B cell (primary cell): ENCODE measurements around the gene DYNC2H1. TPM values are rescaled to one million over a fixed set of nuclear protein-coding genes. Genes with fewer than 3 reads are reported as not detected.

ENCODE experiments used
- ATAC-seq: fragments of 200-7000 bp; cut with Tn5 transposase; one replicate; pipeline ENCODE4 v1.10.0; 2021; ENCODE audit warnings: low read depth, mild to moderate bottlenecking, moderate number of reproducible peaks, moderate library complexity
- CTCF ChIA-PET: fragments of 350-600 bp; sonication (Branson Sonifier 250); formaldehyde crosslinking; loops from one replicate; lab custom pipeline; 2021; ENCODE audit warnings: antibody characterized with exemption, inconsistent platforms; lab: Charles Lee
- POLR2A ChIA-PET: fragments of 350-600 bp; sonication (Branson Sonifier 250); formaldehyde crosslinking; loops from one replicate; lab custom pipeline; 2021; ENCODE audit warnings: antibody characterized with exemption; lab: Charles Lee
- DNase-seq: peaks from one replicate; pipeline ENCODE4 v3.0.0; 2013
- H2AFZ ChIP-seq: 2 replicates; pipeline ENCODE4 v1.6.1; 2012; ENCODE audit warnings: mild to moderate bottlenecking, low read depth, low read length; ENCODE audit not compliant: insufficient read depth, poor library complexity, severe bottlenecking
- H3K27ac ChIP-seq, 2 donors: 1 replicate in 1 of 2; 2 replicates in 1 of 2; pipeline ENCODE4 v1.5.1; 2012 to 2013; ENCODE audit warnings: low read length in 2 of 2, mild to moderate bottlenecking in 2 of 2, moderate library complexity in 1 of 2
- H3K27me3 ChIP-seq, 4 experiments: fragments of 200-600 bp in 1 of 4; sonication (generic) in 1 of 4; replicated peaks in 1 of 4; 1 replicate in 2 of 4; 2 replicates in 2 of 4; pipeline versions ENCODE4 v1.6.1 to v1.7.0; 2013 to 2016; ENCODE audit warnings: low read length in 3 of 4, mild to moderate bottlenecking in 2 of 4, mixed read lengths in 1 of 4, moderate library complexity in 1 of 4; ENCODE audit not compliant: insufficient read depth in 4 of 4, control insufficient read depth in 3 of 4; ENCODE audit errors: control extremely low read depth in 1 of 4
- H3K36me3 ChIP-seq, 2 experiments: replicated peaks in 1 of 2; 1 replicate in 1 of 2; 2 replicates in 1 of 2; pipeline versions ENCODE4 v1.6.1 to v1.7.1; 2013; ENCODE audit warnings: low read length in 1 of 2; ENCODE audit not compliant: insufficient read depth in 2 of 2, control insufficient read depth in 1 of 2; ENCODE audit errors: control extremely low read depth in 1 of 2, extremely low read depth in 1 of 2
- H3K4me1 ChIP-seq, 2 donors: fragments of 200-600 bp in 1 of 2; sonication (generic) in 1 of 2; 1 replicate in 1 of 2; 2 replicates in 1 of 2; pipeline versions ENCODE4 v1.5.1 to v1.6.1; 2013 to 2017; ENCODE audit warnings: low read length in 2 of 2; ENCODE audit not compliant: control insufficient read depth in 2 of 2, insufficient read depth in 2 of 2
- H3K4me2 ChIP-seq: replicated peaks from 2 replicates; pipeline ENCODE3; 2012; ENCODE audit warnings: mild to moderate bottlenecking, low read depth, low read length; ENCODE audit not compliant: poor library complexity, severe bottlenecking
- H3K4me3 ChIP-seq, 5 experiments: fragments of 200-600 bp in 1 of 5; sonication (generic) in 1 of 5; 1 replicate in 3 of 5; 2 replicates in 2 of 5; pipeline versions ENCODE4 v1.5.1 to v1.7.0; 2011 to 2016; ENCODE audit warnings: low read length in 4 of 5, mild to moderate bottlenecking in 4 of 5, low read depth in 2 of 5, control low read depth in 1 of 5, moderate library complexity in 1 of 5; ENCODE audit not compliant: insufficient read depth in 1 of 5; ENCODE audit errors: control extremely low read depth in 1 of 5, extremely low read depth in 1 of 5
- H3K79me2 ChIP-seq: fragments of 200-600 bp; sonication (generic); one replicate; pipeline ENCODE4 v1.6.0; 2016; ENCODE audit warnings: low read length; ENCODE audit not compliant: control insufficient read depth, insufficient read depth
- H3K9ac ChIP-seq: fragments of 200-600 bp; sonication (generic); 2 replicates; pipeline ENCODE4 v1.6.1; 2017; ENCODE audit warnings: mild to moderate bottlenecking, low read length, moderate library complexity
- H3K9me3 ChIP-seq, 3 donors: one replicate each; pipeline versions ENCODE4 v1.6.1 to v1.7.1; 2013; ENCODE audit warnings: low read length in 2 of 3; ENCODE audit not compliant: control insufficient read depth in 2 of 3, insufficient read depth in 1 of 3; ENCODE audit errors: control extremely low read depth in 1 of 3
- H4K20me1 ChIP-seq: 2 replicates; pipeline ENCODE4 v1.6.0; 2012; ENCODE audit warnings: mild to moderate bottlenecking, low read length; ENCODE audit not compliant: insufficient read depth, control insufficient read depth, poor library complexity, severe bottlenecking
- H3K27ac Mint-ChIP-seq: one replicate; pipeline ENCODE4 v1.8.0; 2021; ENCODE audit warnings: mixed read lengths
- H3K27me3 Mint-ChIP-seq: one replicate; pipeline ENCODE4 v1.8.0; 2021; ENCODE audit warnings: mixed read lengths
- H3K4me1 Mint-ChIP-seq: one replicate; pipeline ENCODE4 v1.8.0; 2021; ENCODE audit warnings: mixed read lengths
- H3K4me3 Mint-ChIP-seq: one replicate; pipeline ENCODE4 v1.8.0; 2021; ENCODE audit warnings: mixed read lengths
- H3K9me3 Mint-ChIP-seq: one replicate; pipeline ENCODE4 v1.8.0; 2022; ENCODE audit warnings: mixed read lengths; ENCODE audit not compliant: insufficient read depth
- EZH2 ChIP-seq: IDR thresholded peaks from 2 replicates; pipeline ENCODE4 v1.6.1; 2012; ENCODE audit warnings: borderline replicate concordance, low read depth, mild to moderate bottlenecking, moderate library complexity, low read length; ENCODE audit not compliant: insufficient read depth, poor library complexity, severe bottlenecking
- WGBS: methylation state at CpG from one replicate; pipeline ENCODE4 v1.1.5; 2013; ENCODE audit warnings: missing lambda C conversion rate; ENCODE audit not compliant: insufficient coverage; 5-methylcytosine and 5-hydroxymethylcytosine counted together
- intact Hi-C: fragments of 100-400 bp; cut with micrococcal nuclease; formaldehyde crosslinking; loops from one replicate; pipeline ENCODE4 v1.10.0; 2022
- polyA plus RNA-seq: library from polyadenylated mRNA; depleted of rRNA; stranded (reverse); fragments of >200 nt; gene quantifications from 2 replicates; pipeline ENCODE4 v1.2.3, GENCODE V29; 2012
- total RNA-seq, 2 donors: library from RNA; stranded (reverse); fragments of 120-200 nt in 1 of 2; gene quantifications; 1 replicate in 1 of 2; 2 replicates in 1 of 2; pipeline versions ENCODE4 v1.2.3 to v1.2.4, GENCODE V29; 2013 to 2022
- TF ChIP-seq, protein P1 (sequence below): fragments of 200-600 bp; IDR thresholded peaks from one replicate; pipeline ENCODE4 v1.8.0; 2022; ENCODE audit warnings: antibody characterized with exemption, mild to moderate bottlenecking

Gene DYNC2H1
- total and polyA plus RNA-seq, 2 donors (not counting 1 experiment from before 2014, with no cell fraction given), result 0.92 to 7.8 TPM

DNA sequence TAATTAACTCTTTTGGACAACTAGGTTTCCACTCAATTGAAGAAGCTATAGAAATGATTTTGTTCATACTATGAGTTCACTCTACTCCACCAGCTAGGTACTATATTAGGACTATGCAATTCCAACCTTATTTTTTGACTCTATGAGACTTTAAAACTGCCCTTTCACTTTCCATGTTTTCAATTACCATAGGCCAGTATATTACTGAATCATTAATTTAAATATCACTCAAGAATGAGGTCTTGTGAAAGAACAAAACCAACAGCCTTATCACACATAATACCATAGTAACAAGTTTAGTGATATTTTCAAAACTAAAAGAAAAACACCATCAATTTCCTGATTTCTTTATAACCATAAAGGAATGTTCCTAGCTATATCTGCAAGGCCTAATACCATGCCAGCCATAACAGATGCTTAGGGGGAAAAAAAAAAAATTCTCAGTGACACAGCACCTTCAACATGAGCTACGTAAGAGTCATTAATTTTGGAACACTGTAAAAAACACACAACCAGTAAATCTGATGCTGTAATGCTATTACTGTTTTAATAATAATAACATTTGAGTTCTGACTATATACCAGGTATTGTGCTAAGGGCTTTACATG is 23.4 kb upstream of the DYNC2H1 start:
- peaks cover 4 to 20% of the 10 kb centered on the region in 2 experiments for H3K36me3 ChIP-seq
- peaks cover 48% of the 10 kb centered on the region for H3K79me2 ChIP-seq
- H3K9me3 ChIP-seq, result no peaks in the 10 kb centered on the region
- H3K27ac ChIP-seq, result no peak overlapping the region
- CTCF ChIA-PET, result interaction anchor here (0.8 kb wide), 1 partner anchor 21 kb away, joined by 3 read pairs; no protein-coding TSS in a partner anchor
- DNase-seq (no peak), ATAC-seq (no peak)
- no peak overlapping the region for H2AFZ ChIP-seq
- H3K4me3 Mint-ChIP-seq, result no peak overlapping the region
- no peaks in the 10 kb centered on the region for H3K9me3 Mint-ChIP-seq
- TF ChIP-seq EZH2, result no peak
- TF ChIP-seq, protein P1, sequence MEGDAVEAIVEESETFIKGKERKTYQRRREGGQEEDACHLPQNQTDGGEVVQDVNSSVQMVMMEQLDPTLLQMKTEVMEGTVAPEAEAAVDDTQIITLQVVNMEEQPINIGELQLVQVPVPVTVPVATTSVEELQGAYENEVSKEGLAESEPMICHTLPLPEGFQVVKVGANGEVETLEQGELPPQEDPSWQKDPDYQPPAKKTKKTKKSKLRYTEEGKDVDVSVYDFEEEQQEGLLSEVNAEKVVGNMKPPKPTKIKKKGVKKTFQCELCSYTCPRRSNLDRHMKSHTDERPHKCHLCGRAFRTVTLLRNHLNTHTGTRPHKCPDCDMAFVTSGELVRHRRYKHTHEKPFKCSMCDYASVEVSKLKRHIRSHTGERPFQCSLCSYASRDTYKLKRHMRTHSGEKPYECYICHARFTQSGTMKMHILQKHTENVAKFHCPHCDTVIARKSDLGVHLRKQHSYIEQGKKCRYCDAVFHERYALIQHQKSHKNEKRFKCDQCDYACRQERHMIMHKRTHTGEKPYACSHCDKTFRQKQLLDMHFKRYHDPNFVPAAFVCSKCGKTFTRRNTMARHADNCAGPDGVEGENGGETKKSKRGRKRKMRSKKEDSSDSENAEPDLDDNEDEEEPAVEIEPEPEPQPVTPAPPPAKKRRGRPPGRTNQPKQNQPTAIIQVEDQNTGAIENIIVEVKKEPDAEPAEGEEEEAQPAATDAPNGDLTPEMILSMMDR, result no peak
- no peak overlapping the region for H3K27ac Mint-ChIP-seq
- H3K4me1 ChIP-seq, result peaks cover 3 to 5% of the 10 kb centered on the region in 2 donors
- H3K9ac ChIP-seq, result no peak overlapping the region
- H3K27me3 ChIP-seq, result no peaks in the 10 kb centered on the region
- no peaks in the 10 kb centered on the region for H3K27me3 Mint-ChIP-seq
- peaks cover 4% of the 10 kb centered on the region for H4K20me1 ChIP-seq
- no peak overlapping the region for H3K4me3 ChIP-seq
- intact Hi-C loops, result no loop called here
- WGBS, result no CpG with 5 or more reads among the region's 1 CpG
- H3K4me1 Mint-ChIP-seq, result peaks cover 19% of the 10 kb centered on the region
- no peak overlapping the region for H3K4me2 ChIP-seq
- POLR2A ChIA-PET, result no interaction called here

DNA sequence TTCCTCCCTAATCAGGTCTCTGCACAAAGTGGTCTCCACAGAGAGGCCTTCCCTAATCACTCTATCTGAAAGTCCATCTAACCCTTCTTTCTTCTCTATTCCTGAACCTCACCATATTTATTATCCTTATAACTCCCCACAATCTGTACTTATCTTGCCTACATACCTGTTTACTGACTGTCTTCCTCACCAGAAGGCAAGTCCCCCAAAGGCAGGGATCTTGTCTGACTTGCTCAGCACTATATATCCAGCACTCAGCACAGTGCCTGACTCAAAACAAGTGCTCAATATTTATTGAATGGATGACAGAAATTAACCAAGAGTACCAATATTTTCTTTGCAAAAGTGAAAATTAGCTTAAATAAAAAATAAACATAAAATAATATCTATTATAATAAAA is 22.8 kb upstream of the DYNC2H1 start:
- Histone ChIP-seq H3K9me3 (no peaks in the 10 kb centered on the region), H3K36me3 (peaks cover 4 to 17% of the 10 kb centered on the region in 2 experiments), H4K20me1 (peaks cover 4% of the 10 kb centered on the region), H2AFZ (no peak overlapping the region), H3K4me2 (no peak overlapping the region), H3K27ac (no peak overlapping the region), H3K4me1 (peaks cover 7 to 8% of the 10 kb centered on the region in 2 donors), H3K9ac (no peak overlapping the region), H3K79me2 (peaks cover 54% of the 10 kb centered on the region), H3K27me3 (no peaks in the 10 kb centered on the region), H3K4me3 (no peak overlapping the region)
- ChIA-PET POLR2A (no interaction called here), CTCF (interaction anchor here (0.6 kb wide), 1 partner anchor 339 kb away, joined by 3 read pairs; no protein-coding TSS in a partner anchor)
- Mint-ChIP-seq H3K27ac (no peak overlapping the region), H3K4me1 (peaks cover 23% of the 10 kb centered on the region), H3K27me3 (no peaks in the 10 kb centered on the region), H3K9me3 (no peaks in the 10 kb centered on the region), H3K4me3 (no peak overlapping the region)
- DNase-seq (no peak), ATAC-seq (no peak)
- TF ChIP-seq, protein P1, result no peak
- no peak for TF ChIP-seq EZH2
- intact Hi-C loops, result no loop called here
